ENCODE data around the gene MKI67. TPM values are rescaled to one million over a fixed set of nuclear protein-coding genes. Genes with fewer than 3 reads are reported as not detected.

Gene MKI67
- polyA plus RNA-seq, 1 donor (not counting 4 experiments of a cell fraction or from before 2014, with no cell fraction given), result 10.4 TPM

DNA sequence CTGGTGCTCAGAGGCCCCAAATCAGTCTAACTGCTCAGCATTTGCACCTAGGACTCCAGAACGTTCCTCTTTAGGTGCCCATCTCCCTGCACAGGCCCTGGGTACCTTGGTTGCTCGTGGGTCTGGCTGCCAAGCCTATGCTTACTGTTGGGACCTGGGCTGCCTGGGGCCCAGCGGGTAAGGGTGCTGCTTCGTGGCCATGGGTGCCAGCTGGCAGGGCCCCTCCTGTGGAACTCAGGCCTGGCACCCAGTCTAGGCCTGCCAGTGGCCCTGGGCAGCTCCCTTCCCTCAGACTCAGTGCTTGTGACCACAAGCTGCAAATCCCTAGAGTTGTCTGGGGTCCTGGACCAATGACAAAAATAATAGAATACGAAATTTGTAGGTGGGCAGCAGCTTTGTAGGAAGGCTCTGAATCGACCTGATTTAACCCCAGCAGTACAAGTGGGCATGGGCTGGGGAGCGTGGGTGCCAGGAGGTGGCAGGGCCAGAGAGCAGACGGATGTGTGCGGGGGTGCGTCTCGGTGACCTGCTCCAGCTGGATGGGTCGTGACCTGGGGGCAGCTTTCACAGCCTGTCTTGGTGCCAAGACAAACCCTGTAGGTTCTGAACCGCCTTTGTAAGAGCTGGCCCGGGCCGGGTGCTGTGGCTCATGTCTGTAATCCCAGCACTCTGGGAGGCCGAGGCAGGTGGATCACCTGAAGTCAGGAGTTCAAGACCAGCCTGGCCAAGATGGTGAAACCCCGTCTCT, 69.7 kb downstream of the MKI67 start:
- TF ChIP-seq CTCF (optimal IDR thresholded peaks at IDR 0.05 in 1 of 3, IDR thresholded peaks at IDR 0.05 in 1 of 3, conservative IDR thresholded peaks at IDR 0.05 in 1 of 3; ENCODE audit: extremely low read depth in 1 of 3, insufficient read depth in 2 of 3, low read length in 3 of 3) (no peak), EZH2 (IDR thresholded peaks at IDR 0.05; ENCODE audit: low read length) (no peak)
- FAIRE-seq (no peak), DNase-seq (ENCODE audit: low read depth, low spot score) (no peak)
- H3K79me2 ChIP-seq (ENCODE audit: control insufficient read depth, insufficient read depth, low read length), result peaks cover 16% of the 10 kb centered on the region
- H3K9ac ChIP-seq (ENCODE audit: control insufficient read depth, extremely low read depth, insufficient read depth, low read length), result no peak overlapping the region
- dilution Hi-C loops (cut with MboI; ENCODE audit: extremely low pct_ligation_motif_present, low sequenced_read_pairs), result no loop called here
- peaks cover 4% of the 10 kb centered on the region for H3K4me1 ChIP-seq (ENCODE audit: control insufficient read depth, extremely low read depth, insufficient read depth, low read length)
- H3K4me2 ChIP-seq (ENCODE audit: control insufficient read depth, extremely low read depth, insufficient read depth, low read depth, low read length), result no peak overlapping the region
- peaks cover 56 to 60% of the 10 kb centered on the region in 2 experiments for H3K36me3 ChIP-seq (ENCODE audit: control insufficient read depth in 2 of 2, extremely low read depth in 1 of 2, insufficient read depth in 2 of 2, low read length in 2 of 2)
- H3K9me1 ChIP-seq (ENCODE audit: control insufficient read depth, extremely low read depth, insufficient read depth, low read length), result peaks cover 6% of the 10 kb centered on the region
- no peak overlapping the region for H2AFZ ChIP-seq (ENCODE audit: control insufficient read depth, low read length)
- no peak overlapping the region for H3K27ac ChIP-seq (ENCODE audit: control insufficient read depth, insufficient read depth, low read length)
- no peaks in the 10 kb centered on the region for H3K27me3 ChIP-seq (ENCODE audit: control insufficient read depth, extremely low read depth, insufficient read depth, low read length)
- peaks cover 4% of the 10 kb centered on the region for H4K20me1 ChIP-seq (ENCODE audit: control insufficient read depth, extremely low read depth, insufficient read depth, low read length)
- no peaks in the 10 kb centered on the region for H3K9me3 ChIP-seq (ENCODE audit: control insufficient read depth, low read depth, low read length)
- H3K4me3 ChIP-seq (ENCODE audit: control insufficient read depth in 2 of 3, extremely low read depth in 1 of 3, insufficient read depth in 2 of 3, low read depth in 1 of 3, low read length in 3 of 3), result no peak overlapping the region

DNA sequence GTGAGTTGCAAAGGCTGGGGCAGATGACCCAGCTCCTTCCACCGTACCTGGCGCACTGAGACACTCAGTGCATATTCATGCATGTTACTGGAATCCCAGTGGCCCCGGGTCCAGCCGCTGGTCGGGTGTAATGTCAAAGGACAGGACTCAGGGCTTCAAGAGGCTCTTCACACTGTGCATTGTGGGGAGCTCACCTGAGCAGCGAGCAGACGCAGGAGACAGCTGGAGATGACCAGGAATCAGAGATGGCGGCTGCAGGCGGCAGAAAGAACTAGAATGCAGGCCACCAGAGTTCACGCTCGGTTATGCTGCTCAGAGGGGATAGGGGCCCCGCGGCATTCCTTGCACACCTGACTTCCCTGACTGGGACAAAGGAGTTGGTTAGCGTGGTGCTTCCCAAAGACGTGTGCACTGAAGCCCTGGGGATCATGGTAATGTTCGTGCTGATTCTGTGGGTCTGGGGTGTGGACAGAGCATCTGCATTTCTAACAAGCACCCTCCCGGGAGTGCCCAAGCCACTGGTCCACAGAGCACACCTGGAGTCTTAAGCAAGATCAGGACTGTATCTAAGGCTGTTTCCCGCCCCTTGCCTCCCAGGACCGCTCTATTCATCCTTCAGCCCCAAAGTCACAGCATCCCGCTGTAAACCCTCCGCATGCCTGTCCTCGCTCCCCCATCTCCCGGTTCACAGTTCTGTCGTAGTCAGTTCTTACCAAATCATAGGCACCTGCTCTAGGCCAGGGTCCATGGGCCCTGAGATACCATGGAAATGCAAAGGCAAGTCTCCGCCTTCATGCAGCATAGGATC, 71.0 kb downstream of the MKI67 start:
- peaks cover 4% of the 10 kb centered on the region for H4K20me1 ChIP-seq (ENCODE audit: control insufficient read depth, extremely low read depth, insufficient read depth, low read length)
- DNase-seq (ENCODE audit: low read depth, low spot score), result no peak
- peaks cover 26% of the 10 kb centered on the region for H3K79me2 ChIP-seq (ENCODE audit: control insufficient read depth, insufficient read depth, low read length)
- no peak for FAIRE-seq
- H3K27me3 ChIP-seq (ENCODE audit: control insufficient read depth, extremely low read depth, insufficient read depth, low read length), result no peaks in the 10 kb centered on the region
- no peak overlapping the region for H3K4me2 ChIP-seq (ENCODE audit: control insufficient read depth, extremely low read depth, insufficient read depth, low read depth, low read length)
- H3K9me3 ChIP-seq (ENCODE audit: control insufficient read depth, low read depth, low read length), result no peaks in the 10 kb centered on the region
- H3K9me1 ChIP-seq (ENCODE audit: control insufficient read depth, extremely low read depth, insufficient read depth, low read length), result peaks cover 6% of the 10 kb centered on the region
- dilution Hi-C loops (cut with MboI; ENCODE audit: extremely low pct_ligation_motif_present, low sequenced_read_pairs), result no loop called here
- peaks cover 16% of the 10 kb centered on the region for H3K4me1 ChIP-seq (ENCODE audit: control insufficient read depth, extremely low read depth, insufficient read depth, low read length)
- H2AFZ ChIP-seq (ENCODE audit: control insufficient read depth, low read length), result no peak overlapping the region
- no peak overlapping the region for H3K4me3 ChIP-seq (ENCODE audit: control insufficient read depth in 2 of 3, extremely low read depth in 1 of 3, insufficient read depth in 2 of 3, low read depth in 1 of 3, low read length in 3 of 3)
- H3K36me3 ChIP-seq (ENCODE audit: control insufficient read depth in 2 of 2, extremely low read depth in 1 of 2, insufficient read depth in 2 of 2, low read length in 2 of 2), result peaks cover 50 to 61% of the 10 kb centered on the region in 2 experiments
- no peak overlapping the region for H3K9ac ChIP-seq (ENCODE audit: control insufficient read depth, extremely low read depth, insufficient read depth, low read length)
- TF ChIP-seq EZH2 (IDR thresholded peaks at IDR 0.05; ENCODE audit: low read length) (no peak), CTCF (optimal IDR thresholded peaks at IDR 0.05 in 1 of 3, IDR thresholded peaks at IDR 0.05 in 1 of 3, conservative IDR thresholded peaks at IDR 0.05 in 1 of 3; ENCODE audit: extremely low read depth in 1 of 3, insufficient read depth in 2 of 3, low read length in 3 of 3) (no peak)
- no peak overlapping the region for H3K27ac ChIP-seq (ENCODE audit: control insufficient read depth, insufficient read depth, low read length)
